Thyroid gland (tissue), 4 donors: ENCODE results near the gene RSRC1.

ENCODE experiments used
- POLR2A ChIP-seq, 2 donors: fragments of 450-650 bp; IDR thresholded peaks; one replicate each; pipeline ENCODE4 v1.6.1; 2017; ENCODE audit warnings: antibody characterized with exemption in 2 of 2, mild to moderate bottlenecking in 2 of 2, moderate library complexity in 1 of 2
- TF ChIP-seq, protein P1 (sequence below), 6 experiments: fragments of 200-600 bp in 3 of 6; fragments of 450-650 bp in 3 of 6; sonication (generic) in 3 of 6; IDR thresholded peaks; one replicate each; pipeline ENCODE4 v1.5.1; 2016 to 2019; ENCODE audit warnings: antibody characterized with exemption in 6 of 6, mild to moderate bottlenecking in 2 of 6, inconsistent platforms in 1 of 6, moderate library complexity in 1 of 6

DNA sequence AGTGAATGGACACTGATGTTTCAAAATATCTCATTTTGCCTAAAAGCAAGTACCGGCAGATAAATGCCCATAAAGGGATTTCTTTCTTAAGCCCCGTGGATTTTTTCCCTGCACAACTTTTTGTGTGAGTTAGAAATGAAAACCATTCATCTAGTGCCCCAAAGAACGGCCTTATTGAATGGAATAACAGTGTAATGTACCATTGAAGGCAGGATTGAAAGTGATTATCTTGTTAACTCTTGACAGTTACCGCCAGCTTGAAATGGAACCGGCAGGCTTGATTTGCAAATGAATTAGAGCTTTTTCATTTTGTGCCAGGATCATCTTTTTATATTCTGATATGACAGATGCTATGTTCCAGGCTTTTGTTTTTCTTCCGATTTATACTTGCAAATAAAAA, 162.2 kb downstream of the RSRC1 start:
- TF ChIP-seq, protein P1, sequence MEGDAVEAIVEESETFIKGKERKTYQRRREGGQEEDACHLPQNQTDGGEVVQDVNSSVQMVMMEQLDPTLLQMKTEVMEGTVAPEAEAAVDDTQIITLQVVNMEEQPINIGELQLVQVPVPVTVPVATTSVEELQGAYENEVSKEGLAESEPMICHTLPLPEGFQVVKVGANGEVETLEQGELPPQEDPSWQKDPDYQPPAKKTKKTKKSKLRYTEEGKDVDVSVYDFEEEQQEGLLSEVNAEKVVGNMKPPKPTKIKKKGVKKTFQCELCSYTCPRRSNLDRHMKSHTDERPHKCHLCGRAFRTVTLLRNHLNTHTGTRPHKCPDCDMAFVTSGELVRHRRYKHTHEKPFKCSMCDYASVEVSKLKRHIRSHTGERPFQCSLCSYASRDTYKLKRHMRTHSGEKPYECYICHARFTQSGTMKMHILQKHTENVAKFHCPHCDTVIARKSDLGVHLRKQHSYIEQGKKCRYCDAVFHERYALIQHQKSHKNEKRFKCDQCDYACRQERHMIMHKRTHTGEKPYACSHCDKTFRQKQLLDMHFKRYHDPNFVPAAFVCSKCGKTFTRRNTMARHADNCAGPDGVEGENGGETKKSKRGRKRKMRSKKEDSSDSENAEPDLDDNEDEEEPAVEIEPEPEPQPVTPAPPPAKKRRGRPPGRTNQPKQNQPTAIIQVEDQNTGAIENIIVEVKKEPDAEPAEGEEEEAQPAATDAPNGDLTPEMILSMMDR (IDR thresholded peaks at IDR 0.05) = no peak
- no peak for TF ChIP-seq POLR2A (IDR thresholded peaks at IDR 0.05)
